Measurements from ENCODE around the gene KCNK4.

Gene KCNK4

DNA sequence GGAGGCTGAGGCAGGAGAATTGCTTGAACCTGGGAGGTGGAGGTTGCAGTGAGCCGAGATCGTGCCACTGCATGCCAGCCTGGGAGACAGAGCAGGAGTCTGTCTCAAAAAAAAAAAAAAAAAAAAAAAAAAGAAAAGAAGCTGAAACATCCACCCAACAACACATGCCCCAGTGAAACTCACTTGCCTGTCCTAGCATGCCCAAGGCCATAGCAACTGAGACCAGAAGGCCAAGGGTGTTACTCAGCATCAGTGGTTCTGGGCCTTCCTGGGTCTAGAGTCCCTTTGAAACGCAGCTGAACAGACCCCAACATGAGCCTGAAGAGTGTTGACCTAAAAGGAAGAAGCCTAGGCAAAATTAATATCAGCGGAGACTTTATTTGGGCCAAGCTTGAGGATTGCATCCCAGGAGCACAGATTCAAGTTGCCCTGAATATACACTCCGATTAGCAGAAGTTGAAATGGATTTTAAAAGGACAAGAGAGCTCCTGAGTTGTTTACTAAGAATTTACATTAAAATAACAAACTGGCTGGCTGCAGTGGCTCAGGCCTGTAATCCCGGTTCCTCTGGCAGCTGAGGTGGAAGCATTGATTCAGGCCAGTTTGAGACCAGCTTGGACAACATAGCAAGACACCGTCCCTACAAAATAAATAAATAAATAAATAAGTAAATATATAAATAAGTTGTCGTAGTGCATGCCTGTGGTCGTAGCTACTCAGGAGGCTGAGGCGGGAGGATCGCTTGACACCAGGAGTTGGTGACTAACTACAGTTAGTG, 33.8 kb downstream of the KCNK4 start:
- DNase-seq (ENCODE audit: low read depth, low spot score): no peak

DNA sequence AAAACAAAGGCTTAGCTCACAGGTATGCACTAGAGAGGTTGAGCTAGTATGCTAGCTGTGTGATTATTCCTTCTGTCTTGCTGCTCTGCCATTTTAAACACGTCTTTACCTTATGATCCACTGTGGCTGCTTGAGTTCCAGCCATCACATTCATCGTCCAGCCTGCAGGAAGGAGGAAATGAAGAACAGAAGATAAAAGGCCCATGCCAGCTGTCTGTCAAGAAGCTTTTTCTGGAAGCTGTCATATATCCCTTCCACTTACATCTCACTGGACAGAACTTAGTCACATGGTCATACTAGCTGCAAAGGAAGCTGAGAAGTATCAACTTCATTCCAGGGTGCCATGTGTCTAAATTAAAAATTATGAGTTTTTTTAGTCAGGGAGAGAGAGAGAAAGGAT, 36.3 kb downstream of the KCNK4 start:
- no peak for DNase-seq (ENCODE audit: low read depth, low spot score)

DNA sequence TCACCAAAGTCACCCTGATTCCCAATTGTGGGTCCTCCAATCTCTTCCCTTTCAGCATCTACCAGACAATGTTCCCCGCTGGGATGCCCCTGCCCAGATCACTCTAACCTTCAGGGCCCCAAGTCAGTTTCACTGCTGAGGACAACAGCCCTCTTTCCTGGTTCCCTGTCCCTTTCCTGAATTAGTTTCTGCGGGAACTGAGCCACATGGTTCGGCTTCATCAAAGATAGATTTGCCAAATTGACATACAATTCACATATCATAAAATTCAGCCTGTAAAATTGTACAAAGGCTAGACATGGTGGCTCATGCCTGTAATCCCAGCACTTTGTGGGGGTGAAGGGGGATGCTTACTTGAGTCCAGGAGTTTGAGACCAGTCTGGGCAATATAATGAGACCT, 36.9 kb downstream of the KCNK4 start:
- DNase-seq (ENCODE audit: low read depth, low spot score): no peak

DNA sequence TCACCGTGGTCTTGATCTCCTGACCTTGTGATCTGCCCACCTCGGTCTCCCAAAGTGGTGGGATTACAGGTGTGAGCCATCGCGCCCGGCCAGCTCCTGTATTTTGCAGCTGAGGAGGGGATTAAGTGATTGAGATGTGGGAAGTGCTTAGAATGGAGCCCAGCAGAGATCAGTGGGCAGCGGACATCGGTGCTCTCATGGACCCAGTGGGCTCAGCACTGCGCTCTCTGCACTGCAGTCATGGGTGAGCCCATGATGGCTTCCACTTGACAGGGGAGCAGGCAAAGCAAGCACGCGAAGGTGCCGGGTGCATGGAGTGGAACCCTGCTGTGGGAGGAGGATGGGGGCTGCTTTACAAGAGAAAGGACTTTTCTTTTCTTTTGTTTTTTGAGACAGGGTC, 39.8 kb downstream of the KCNK4 start:
- DNase-seq (ENCODE audit: low read depth, low spot score): no peak

DNA sequence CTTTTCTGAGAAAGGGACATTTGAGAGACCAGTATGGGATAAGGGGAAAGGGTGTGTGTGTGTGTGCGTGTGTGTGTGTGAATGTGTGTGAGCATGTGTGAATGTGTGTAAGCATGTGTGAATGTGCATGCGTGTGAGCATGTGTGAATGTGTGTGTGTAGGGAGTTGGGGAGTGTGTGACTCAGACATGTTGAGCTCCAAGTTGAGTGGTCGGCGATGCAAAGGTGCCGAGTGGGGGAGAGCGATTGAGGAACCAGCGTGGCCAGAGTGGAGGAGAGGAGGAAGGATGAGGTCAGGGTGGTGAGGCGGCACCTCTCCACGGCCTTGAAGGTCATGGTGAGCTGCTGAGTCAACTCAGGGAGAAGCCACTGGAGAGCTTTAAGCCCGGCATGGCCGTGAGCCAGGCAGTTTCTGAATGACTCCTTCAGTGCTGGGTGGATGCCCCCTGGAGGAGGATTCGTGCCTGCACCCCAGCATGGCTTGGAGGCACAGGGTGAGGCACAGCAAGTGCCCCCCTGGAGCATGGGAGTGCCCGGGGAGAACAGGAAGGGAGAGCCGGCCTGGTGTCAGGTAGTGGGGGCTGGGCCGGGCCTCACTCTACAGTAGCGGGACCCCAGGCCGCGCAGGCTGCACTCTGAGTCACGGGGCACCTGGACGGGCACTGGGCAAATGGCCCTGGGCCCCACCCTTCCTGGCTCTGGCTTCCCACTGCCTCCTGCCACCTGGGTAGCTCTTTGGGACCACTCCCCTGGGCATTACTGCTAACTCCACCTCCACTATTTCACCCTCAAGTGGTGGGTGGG, 40.7 kb downstream of the KCNK4 start:
- DNase-seq (ENCODE audit: low read depth, low spot score): peak; percentile 90

DNA sequence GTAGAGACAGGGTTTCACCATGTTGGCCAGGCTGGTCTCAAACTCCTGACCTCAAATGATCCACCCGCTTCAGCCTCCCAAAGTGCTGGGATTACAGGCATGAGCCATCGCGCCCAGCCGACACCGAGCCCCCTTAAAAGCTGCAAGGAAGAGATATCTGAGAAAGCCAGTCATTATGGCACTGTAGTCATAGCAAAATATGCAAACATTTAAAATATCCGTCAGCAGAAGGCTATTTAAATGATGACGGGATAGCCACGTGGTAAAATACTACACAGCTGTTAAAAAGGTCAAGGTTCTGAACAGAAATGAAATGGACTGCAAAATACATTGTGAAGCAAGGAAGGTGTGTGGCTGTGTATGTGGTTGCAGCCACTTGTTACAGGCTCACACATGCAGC, 42.5 kb downstream of the KCNK4 start:
- no peak for DNase-seq (ENCODE audit: low read depth, low spot score)

DNA sequence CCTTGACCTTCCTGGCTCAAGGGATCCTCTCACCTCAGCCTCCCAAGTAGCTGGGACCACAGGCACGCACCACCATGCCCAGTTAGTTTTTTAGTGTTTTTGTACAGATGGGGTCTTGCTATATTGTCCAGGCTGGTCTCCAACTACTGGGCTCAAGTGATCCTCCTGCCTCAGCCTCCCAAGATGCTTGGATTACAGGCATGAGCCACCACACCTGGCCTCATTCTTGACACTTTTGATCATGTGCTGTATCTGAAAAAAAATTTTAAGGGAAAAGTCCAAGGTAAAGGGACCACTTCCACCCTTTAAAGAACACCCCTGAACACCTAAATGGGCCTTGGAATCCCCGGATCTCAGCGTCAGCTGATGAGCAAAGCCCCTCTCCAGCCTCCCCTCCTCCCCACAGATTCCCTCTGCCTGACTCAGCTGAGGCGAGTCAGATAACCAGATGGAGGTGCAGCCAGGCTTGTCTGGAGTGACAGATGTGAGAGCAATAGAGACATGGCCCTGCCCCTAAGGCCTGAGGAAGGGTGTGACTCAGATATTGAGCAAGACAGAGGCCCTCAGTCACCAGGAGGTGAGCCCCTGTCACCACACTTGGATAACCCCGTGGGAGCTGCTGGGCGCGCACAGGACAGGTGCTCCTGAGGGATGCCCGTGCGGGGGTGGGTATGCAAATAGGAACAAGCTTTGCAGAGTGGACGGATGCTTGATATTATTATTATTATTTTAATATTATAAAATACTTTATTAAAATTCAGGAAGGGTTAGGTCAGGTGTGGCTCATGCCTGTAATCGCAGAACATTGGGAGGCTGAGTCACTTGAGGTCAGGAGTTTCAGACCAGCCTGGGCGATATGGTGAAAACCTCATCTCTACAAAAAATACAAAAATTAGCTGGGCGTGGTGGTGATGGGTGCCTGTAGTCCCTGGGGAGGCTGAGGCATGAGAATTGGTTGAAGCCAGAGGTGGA, 43.9 kb downstream of the KCNK4 start:
- DNase-seq (ENCODE audit: low read depth, low spot score): peak; percentile 93

DNA sequence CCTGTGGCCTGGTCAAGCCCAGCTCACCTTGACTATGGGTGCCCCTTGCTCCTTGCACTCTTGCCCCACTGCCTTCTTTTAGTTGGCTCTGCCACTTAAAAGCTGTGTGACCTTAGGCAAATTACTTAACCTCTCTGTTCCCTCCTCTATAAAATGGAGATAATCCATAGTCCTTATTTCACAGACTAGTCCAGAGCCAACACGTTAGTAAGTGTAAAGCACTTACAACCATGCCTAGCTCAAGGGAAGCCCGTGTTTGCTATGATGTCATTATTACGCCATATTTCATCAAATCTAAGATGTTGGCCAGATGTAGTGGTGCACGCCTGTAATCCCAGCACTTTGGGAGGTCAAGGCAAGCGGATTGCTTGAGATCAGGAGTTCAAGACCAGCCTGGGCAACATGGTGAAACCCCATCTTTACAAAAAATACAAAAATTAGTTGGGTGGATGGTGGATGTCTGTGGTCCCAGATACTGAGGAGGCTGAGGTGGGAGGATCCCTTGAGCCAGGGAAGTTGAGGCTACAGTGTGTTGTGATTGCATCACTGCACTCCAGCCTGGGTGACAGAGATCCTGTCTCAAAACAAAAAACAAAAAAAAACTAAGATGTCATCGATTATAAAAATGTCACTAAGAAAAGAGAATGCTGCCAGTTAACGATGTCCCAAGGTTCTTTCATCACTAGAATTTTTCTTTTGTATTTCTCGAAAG, 46.6 kb downstream of the KCNK4 start:
- DNase-seq (ENCODE audit: low read depth, low spot score): no peak

DNA sequence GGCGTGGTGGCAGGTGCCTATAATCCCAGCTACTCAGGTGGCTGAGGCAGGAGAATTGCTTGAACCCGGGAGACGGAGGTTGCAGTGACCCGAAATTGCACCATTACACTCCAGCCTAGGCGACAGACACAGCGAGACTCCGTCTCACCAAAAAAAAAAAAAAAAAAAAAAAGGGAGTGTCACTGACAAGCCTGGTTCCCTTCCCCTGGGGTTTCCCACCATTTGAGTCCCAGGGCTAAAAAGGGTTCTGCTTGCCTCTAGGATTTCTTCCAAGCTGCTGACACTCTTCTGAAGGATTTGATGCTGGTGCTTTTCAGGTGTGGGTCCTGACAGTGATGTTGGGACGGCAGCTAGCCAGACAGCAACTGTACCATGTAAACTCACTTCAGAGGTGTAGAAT, 47.6 kb downstream of the KCNK4 start:
- DNase-seq (ENCODE audit: low read depth, low spot score): no peak

DNA sequence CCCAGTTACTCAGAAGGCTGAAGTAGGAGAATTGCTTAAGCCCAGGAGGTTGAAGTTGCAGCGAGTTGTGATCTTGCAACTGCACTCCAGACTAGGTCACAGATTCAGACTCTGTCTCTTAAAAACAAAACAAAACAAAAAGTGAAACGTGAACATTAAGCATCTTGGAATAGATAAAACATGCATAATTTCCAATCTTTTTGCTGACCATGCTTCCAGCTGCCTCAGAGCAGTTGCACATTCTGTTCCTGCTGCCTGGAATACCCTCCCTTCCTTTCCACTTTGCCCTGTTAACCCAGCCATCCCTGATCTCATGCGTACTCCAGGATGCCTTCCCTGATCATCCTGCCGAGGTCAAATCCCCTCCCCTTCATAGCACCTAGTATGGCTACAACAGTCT, 48.2 kb downstream of the KCNK4 start:
- DNase-seq (ENCODE audit: low read depth, low spot score): no peak

DNA sequence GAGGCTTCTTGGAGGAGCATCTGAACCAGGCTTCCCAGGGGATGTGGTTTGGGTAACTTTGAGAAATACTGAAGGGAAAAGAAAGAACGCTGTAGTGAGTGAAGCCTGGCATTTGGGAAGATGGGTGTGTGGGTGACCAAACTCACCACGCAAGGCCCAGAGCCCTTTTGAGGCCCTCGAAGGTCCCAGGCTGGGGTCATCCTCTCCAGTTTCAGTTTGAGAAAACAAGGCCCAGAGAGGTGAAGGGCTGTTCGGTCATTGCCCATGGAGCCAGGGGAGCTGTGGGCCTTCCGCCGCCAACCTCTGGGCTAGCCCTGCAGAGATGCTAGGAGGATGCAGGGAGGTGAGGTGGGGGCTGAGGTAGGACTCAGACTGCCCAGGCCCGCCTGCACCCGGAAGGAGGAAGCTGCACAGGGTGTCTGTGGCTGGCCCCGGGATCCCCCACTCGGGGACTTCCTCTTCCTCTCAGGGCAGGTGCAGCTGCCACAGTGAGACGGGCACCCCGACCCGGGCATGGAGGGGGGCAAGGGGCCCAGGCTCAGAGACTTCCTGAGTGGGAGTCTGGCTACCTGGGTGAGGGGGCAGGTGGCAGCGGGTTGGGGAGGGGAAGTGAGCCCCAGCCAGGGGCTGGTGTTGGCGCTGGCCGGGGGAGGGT, 48.8 kb downstream of the KCNK4 start, which contains the start of gene CCDC88B:
Gene CCDC88B, plus strand, starts transcription at position 451 of the 655 bp plus-strand sequence. Its CDS starts 63 bp downstream, at position 514.
- DNase-seq (ENCODE audit: low read depth, low spot score): no peak

DNA sequence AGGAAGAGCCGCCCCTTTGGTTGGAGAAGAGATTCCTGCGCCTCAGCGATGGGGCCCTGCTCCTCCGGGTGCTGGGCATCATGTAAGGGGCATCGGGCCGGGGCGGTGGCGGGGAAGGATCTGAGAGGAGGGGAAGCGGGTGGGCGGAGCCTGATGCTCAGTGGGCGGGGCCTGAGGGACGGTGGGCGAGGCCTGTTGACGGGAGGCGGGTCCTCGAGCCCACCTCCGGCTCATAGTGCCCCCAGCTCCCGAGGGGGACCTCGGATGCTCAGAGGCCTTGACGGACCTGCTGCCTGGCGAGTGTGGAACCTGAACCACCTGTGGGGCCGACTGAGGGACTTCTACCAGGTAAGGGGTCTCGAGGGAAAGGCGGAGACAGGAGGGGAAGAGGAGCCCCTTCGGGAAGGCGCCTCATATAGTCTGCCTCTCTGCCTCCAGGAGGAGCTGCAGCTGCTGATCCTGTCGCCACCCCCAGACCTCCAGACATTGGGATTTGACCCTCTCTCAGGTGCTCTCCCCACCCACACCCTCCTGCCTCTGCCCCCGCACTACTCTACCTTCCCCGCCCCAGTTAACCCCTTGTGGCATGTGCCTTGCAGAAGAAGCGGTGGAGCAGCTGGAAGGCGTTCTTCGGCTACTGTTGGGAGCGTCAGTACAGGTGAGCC, 49.7 kb downstream of the KCNK4 start:
- peak; percentile 20 for DNase-seq (ENCODE audit: low read depth, low spot score)

DNA sequence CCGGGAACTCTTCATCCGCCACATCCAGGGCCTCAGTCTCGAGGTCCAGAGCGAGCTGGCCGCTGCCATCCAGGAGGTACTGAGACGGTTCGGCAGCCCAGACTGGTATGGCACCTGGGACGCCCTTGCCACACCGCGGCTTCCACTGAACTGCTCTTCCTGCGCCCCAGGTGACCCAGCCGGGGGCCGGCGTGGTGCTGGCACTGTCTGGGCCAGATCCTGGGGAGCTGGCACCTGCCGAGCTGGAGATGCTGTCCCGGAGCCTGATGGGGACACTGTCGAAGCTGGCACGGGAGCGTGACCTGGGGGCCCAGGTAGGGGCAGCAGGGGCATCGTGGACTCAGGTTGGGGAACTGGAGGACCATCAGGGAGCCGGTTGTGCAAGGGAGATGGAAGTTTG, 50.3 kb downstream of the KCNK4 start:
- no peak for DNase-seq (ENCODE audit: low read depth, low spot score)

DNA sequence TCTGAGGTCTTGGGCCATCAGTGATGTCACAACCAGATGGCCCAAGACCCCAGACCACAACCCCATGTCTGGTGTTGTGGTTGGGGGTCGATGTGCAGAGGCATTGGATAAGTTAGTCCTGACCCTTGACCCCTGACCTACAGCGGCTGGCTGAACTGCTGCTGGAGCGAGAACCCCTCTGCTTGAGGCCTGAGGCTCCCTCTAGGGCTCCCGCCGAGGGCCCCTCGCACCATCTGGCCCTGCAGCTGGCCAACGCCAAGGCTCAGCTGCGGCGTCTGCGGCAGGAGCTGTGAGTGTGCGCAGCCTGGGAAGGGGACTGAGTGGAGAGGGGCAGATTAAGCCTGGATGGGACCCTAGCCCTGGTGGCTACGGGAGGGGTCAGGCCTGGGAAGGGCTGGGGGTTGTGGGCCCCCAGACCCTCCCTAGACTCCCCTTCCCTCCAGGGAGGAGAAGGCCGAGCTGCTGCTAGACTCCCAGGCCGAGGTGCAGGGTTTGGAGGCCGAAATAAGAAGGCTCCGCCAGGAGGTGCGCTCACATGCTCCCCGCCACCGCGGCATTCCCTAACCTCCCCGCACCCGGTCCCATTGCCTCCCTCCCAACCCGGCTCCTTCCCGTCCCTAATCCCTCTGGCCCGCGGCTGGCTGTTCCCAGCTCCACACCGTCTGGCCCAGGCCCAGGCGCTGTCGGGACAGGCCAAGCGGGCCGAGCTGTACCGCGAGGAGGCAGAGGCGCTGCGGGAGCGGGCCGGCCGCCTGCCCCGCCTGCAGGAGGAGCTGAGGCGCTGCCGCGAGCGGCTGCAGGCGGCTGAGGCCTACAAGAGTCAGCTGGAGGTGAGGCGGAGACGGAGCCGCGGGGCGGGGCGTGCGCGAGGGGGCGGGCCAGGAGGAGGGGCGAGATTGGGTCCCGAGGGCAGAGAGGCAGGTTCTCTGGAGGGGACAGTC, 51.0 kb downstream of the KCNK4 start:
- DNase-seq (ENCODE audit: low read depth, low spot score): peak; percentile 93

DNA sequence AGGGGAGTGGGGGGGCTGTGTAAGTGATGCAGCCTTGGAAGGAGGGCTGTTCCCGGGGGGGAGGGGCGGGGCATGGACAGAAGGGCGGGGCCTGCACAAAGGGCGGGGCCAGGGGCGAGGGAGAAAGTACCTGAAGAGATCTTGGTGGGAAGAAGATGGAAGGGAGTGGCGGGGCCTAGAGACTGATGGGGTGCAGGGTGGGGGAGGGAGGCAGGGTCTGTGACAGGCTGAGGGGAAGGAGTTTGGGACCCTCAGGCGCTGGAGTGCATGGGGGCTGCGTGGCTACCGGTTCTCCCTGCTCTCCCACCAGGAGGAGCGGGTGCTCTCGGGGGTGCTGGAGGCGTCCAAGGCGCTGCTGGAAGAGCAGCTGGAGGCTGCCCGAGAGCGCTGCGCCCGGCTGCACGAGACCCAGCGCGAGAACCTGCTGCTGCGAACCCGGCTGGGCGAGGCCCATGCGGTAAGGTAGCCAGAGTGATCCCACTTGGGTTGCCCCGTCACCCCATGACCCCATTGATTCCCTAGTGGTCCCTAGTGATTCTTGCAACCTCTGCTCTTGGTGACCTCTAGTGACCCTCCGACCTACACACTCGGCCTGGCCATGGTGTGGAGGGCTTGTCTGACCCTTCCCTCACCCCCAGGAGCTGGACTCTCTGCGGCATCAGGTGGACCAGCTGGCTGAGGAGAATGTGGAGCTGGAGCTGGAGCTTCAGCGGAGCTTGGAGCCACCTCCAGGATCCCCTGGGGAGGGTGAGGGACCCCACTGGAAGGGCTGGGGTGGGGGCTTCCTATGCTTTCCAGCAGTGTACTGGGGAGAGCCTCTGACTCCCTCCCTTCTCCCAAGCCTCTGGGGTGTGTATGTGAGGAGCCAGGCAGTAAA, 52.0 kb downstream of the KCNK4 start:
- no peak for DNase-seq (ENCODE audit: low read depth, low spot score)

DNA sequence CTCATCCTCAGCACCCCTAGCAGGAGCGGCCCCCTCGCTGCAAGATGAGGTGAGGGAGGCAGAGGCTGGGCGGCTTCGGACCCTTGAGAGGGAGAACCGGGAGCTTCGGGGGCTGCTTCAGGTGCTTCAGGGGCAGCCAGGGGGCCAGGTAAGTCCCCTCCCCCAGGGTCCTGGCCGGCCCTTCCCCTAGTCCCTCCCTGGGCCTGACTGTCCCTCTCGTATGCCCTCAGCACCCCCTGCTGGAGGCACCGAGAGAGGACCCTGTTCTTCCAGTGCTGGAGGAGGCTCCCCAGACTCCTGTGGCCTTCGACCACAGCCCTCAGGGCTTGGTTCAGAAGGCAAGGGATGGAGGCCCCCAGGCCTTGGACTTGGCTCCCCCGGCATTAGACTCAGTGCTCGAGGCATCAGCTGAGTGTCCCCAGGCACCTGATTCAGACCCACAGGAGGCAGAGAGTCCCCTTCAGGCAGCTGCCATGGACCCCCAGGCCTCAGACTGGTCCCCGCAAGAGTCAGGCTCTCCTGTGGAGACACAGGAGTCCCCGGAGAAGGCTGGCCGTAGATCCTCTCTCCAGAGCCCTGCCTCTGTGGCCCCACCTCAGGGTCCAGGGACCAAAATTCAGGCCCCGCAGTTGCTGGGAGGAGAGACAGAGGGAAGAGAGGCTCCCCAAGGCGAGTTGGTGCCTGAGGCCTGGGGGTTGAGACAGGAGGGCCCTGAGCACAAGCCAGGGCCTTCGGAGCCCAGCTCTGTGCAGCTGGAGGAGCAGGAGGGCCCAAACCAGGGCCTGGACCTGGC, 52.9 kb downstream of the KCNK4 start:
- peak; percentile 20 for DNase-seq (ENCODE audit: low read depth, low spot score)

DNA sequence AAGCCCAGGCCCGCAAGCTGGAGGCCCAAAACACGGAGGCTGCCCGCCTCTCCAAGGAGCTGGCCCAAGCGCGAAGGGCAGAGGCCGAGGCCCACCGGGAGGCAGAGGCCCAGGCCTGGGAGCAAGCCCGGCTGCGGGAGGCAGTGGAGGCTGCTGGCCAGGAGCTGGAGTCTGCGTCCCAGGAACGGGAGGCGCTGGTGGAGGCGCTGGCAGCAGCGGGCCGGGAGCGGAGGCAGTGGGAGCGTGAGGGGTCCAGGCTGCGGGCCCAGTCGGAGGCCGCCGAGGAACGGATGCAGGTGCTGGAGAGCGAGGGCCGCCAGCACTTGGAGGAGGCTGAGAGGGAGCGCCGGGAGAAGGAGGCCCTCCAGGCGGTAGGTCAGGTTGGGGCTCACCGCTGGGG, 53.7 kb downstream of the KCNK4 start:
- no peak for DNase-seq (ENCODE audit: low read depth, low spot score)
